GM18858 (cell line): ENCODE results near the gene MAPKAPK5.
"Not testable (repeated sequence)": the region's sequence is repeated elsewhere in the genome, so short reads cannot be mapped to it uniquely, and the experiment has no call there.

Source experiments
- ATAC-seq: cut with Tn5 transposase; IDR thresholded peaks from one replicate; pipeline ENCODE4 v1.9.1; 2021; ENCODE audit not compliant: unreplicated experiment

Gene MAPKAPK5, protein sequence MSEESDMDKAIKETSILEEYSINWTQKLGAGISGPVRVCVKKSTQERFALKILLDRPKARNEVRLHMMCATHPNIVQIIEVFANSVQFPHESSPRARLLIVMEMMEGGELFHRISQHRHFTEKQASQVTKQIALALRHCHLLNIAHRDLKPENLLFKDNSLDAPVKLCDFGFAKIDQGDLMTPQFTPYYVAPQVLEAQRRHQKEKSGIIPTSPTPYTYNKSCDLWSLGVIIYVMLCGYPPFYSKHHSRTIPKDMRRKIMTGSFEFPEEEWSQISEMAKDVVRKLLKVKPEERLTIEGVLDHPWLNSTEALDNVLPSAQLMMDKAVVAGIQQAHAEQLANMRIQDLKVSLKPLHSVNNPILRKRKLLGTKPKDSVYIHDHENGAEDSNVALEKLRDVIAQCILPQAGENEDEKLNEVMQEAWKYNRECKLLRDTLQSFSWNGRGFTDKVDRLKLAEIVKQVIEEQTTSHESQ

DNA sequence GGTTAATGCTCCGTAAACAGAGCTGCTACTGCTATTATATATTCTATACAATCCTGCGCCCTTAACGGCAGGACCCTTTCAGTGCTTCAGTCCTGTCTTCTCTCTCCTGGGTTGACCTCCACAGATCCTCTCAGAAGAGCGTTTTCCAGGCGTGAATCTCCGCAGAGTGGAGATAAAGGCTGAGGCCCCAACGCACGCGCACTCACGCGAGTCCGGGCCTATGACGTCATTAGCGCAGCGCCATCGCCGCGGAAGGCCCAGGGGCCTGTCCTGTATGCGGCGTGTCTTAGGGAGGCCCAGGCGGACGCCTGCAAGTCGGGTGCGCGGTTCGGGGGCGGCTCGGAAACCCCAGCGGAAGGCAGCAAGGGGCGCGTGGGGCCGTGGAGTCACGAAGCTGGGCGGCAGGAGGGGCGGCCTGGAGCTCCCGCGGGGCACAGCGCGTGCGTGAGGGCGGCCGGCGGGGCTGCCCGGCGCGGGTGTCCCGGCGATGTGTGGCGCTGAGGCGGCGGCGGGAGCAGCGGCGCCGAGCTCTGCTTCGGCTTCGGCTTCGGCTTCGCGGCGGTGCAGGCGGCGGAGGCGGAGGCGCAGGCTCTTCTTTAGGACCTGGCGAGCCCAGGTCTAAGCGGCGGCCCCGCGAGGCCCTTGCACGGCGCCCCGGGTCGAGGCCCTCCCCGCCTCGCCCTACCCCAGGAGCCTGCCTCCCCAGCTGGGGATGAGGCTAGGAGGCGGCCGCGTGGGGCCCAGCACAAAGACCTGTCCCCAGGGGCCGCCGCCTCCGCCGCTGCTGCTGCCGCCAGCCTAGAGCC, at the start of gene MAPKAPK5:
TSS of gene MAPKAPK5 (plus strand) at position 479 of the 806 bp plus-strand sequence. CDS start 506 bp downstream, outside the sequence.
- ATAC-seq, result peak; percentile 68

DNA sequence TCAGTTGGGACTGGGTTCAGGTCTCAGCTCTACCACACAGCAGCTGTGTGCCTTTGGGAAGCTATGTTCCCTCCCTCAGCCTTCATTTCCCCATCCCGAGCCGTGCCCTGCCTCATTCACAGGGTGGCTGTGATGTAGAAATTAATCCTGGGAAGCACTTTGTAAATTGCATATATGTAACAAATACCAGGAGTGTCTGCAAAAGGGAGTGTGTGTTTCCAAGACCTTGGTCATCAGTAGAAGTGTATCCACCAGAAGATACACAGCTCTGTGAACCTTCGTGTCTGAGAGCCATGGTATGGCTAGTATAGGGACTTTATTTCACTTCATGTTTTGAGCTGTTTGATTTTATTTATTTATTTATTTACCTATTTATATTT, 49.2 kb upstream of the MAPKAPK5 start:
- no peak for ATAC-seq

DNA sequence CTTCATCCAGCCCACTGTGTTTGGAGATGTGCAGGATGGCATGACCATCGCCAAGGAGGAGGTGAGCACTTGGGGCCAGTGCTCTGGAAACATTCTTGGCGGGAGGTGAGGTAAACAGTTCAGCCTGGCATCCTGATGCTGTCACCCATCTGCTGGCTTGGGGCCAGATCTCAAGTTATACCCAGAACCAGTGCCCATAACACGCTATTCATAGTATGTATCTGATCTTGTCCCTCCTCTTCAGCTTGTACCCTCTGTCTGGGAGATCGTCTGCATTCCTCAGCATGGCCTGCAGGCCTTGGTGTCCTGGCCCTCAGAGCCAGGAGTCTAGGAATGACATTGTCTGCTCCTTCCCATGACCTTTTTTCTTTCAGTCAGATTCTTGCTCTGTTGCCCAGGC, 43.8 kb upstream of the MAPKAPK5 start:
- ATAC-seq, result no peak

DNA sequence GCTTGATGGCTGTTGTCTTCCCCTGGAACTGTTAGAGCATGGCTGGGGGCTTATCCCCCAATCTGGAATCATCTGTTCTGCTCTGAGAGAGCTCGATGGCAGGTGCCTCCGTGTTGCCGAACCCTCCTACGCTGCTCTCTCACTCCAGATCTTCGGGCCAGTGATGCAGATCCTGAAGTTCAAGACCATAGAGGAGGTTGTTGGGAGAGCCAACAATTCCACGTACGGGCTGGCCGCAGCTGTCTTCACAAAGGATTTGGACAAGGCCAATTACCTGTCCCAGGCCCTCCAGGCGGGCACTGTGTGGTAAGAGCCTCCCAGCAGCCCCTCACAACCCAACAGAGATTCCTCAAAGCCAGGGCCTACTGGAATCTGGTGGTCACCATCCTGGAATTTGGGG, 42.3 kb upstream of the MAPKAPK5 start:
- ATAC-seq, result no peak

DNA sequence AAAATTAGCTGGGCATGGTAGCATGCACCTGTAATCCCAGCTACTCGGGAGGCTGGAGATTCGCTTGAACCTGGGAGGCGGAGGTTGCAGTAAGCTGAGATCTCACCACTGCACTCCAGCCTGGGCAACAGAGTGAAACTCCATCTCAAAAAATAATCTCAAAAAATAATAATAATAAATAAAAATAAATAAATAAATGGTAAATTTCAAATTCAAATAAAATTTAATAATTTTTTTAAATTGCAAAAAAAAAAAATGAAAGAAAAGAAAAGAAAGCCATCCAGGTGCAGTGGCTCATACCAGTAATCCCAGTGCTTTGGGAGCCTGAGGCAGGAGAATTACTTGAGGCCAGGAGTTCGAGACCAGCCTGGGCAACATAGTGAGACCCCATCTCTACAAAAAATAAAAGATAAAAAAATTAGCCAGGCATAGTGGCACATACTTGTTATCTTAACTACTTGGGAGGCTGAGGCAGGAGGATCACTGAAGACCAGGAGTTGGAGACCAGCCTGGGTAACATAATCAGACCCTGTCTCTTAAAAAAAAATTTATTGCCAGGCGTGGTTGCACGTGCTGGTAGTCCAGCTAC, 38.9 kb upstream of the MAPKAPK5 start:
- ATAC-seq, result no peak

DNA sequence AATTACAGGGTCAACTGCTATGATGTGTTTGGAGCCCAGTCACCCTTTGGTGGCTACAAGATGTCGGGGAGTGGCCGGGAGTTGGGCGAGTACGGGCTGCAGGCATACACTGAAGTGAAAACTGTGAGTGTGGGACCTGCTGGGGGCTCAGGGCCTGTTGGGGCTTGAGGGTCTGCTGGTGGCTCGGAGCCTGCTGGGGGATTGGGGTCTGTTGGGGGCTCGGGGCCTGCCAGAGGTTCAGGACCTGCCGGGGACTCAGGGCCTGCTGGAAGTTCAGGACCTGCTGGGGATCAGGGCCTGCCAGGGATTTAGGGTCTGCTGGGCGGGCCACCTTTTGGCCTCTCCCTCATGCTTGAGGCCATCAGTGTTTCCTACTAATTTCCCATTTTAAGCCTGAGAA, 38.2 kb upstream of the MAPKAPK5 start:
- no peak for ATAC-seq

DNA sequence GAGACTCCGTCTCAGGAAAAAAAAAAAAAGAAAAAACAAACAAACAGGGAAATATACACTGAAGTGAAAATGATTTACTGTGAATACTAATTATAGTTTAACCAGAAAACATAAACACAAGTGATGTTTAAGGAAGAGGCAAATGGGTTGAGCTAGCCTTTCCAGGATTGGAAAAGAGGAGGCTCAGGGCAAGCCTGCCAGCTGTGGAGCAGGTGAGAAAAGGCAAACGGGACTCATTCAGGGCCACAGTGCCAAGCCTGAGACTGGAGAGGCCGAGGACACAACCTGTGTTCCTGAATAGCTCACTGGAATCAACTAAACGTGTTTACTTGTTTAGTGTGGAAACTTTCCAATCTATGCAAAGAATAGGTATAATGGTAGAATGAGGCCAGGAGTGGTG, 35.7 kb upstream of the MAPKAPK5 start:
- no peak for ATAC-seq

DNA sequence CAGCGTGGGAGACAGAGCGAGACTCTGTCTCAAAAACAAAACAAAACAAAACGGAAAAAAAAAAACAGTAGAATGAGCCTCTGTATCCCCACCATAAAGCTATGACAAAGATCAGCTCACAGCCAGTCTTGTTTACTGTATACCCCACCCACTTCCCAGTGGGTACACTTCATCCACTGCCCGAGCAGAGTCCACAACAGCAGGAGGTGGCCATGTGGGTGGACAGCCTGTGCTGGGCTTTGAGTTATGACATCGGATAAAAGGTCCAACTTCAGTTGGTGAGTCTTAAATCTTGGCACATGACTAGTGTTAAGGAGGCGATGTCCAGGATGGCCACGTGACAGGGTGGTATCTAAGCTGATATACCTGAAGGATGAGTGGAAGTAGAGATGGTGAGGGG, 34.8 kb upstream of the MAPKAPK5 start:
- ATAC-seq, result no peak

DNA sequence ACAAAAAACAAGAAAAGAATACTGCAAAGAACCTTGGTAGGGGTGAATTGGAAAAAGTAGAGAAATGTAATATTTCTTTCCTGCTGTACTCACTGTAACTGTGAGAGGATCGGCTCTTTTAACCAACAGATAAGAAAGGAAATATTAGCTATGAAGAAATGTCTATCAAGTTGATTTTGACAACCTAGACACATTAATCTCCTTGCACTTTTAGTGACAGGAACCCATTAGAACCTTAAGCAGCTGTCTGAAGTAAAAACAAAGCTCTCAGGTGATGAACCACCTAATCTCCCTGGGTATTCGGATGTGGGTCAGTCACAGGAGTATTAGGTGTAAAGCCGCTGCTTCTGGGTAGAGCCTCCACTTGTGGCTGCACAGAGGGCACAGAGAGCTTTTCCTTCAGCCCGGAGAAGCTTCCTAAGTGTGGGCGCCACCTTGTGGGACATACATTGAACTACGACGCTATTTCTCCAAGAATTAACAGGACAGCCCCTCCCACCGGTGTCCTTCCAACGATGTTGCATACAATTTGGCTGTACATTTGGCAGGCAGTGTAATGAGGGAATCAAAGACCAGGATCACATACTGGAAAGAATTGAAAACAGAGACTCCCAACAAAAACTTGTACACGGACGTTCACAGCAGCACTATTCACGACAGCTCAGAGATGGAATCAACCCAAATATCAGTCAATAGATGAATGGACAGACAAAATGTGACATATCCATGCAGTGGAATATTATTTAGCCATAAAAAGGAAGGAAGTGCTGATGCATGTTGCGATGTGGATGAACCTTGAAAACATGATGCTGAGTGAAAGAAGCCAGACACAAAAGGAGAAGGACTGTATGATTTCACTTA, 28.9 kb upstream of the MAPKAPK5 start:
- no peak for ATAC-seq

DNA sequence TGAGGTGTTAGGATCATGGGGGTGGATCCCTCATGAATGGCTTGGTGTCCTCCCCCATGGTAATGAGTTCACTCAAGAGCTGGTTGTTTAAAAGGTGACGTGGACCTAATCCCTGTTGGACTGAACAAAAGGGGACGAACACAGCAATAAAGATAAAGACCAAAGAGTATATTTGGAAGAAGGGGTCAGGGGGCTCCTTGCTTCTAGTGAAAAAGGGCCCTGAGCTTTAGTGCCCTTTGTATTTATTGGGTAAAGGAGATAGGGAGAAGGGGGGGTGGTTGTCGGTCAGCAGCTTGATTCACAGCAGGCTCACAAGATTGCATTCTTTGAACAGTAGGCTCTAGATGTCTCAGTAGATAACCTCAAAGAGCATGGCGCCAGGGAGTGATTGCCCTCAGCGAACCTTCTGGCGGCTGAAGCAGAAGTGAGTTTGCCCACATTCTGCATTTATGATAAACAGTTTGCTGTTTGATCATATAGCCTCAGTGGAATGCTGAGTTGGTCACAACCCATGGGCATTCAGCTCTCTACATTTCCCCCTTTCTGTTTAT, 25.9 kb upstream of the MAPKAPK5 start:
- no peak for ATAC-seq

DNA sequence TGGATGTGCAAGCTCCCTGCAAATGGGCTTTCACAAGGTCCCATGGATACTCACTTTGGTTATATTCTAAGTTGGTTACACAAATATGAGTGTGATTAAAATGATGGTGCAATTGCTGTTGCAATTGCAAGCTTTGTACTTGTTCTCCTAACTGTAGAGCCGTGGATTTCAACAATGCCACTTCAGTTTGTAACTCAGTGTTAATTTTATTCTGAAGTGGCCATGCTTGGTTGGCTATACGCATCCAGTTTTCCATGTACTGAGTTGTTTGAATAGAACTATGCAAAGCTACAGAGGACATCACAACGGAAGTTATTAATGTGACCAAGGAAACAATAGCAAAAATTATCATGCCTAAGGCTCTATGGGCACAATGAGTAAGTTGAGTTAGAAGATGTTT, 25.1 kb upstream of the MAPKAPK5 start:
- not testable (repeated sequence) for ATAC-seq

DNA sequence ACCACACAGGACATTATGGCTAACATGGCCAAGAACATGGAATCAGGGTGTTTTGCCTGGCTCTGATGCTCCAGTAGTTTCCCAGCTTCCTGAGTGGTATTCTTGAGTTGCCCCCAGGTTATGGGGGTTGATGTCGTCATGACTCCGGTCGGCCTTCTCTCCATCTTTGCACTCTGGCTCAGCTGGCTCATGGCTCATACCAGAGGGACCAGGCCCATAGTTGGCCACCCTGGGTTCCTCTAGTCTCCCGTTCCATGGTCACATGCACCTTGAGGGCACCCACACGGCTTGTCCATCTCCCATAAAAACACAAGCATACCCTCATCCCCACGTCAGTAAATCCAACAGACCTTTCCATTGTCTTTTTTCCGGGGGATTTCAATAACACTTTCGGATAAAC, 23.7 kb upstream of the MAPKAPK5 start:
- ATAC-seq, result no peak

DNA sequence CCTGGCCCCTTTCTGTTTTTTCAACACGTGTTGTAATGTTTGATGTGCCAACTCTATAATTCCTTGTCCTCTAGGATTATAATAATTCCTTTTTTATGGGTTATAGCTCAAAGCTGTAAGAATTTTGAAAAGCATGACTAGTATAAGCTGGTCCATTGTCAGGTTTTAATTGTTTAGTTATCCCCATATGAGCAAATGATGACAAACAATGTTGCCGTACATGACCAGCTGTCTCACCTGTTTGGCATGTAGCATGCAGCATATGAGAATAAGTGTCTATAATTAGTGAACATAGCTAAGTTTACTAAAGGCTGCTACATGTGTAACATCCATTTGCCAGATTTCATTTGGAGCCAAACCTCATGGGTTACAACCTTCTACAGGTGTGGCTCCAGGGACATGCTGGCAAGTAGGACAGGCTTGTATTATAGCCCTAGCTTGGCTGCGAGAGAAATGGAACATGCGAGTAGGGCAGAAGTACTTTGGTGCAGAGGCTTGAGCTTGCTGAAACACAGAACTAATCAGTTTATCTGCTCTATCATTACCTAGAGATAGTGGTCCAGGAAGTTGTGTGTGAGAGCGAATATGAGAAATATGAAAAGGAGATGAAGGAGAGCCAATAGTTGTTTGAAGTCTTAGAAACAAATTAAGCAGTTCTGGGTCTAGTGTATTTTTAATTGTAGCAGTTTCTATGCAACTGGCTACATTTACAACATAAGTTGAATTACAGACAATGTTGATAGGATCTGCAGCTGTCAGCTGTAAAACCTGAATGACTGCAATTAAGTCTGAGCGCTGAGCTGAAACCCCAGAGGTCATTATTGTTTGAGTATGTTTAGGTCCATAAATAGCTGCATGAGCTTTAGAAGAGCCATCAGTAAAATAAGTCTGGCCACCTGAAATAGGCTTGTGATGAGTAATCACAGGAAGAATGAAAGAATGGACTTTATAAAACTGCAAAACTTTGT, 22.6 kb upstream of the MAPKAPK5 start:
- no peak for ATAC-seq

DNA sequence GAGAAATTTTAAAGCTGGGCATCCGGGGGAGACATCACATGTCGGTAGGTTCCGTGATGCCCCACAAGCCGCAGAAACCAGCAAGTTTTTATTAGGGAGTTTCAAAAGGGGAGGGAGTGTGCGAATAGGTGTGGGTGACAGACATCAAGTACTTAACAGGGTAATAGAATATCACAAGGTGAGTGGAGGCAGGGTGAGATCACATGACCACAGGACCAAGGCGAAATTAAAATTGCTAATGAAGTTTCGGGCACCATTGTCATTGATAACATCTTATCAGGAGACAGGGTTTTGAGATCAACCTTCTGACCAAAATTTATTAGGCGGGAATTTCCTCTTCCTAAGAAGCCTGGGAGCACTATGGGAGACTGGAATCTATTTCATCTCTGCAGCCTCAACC, 21.2 kb upstream of the MAPKAPK5 start:
- not testable (repeated sequence) for ATAC-seq

DNA sequence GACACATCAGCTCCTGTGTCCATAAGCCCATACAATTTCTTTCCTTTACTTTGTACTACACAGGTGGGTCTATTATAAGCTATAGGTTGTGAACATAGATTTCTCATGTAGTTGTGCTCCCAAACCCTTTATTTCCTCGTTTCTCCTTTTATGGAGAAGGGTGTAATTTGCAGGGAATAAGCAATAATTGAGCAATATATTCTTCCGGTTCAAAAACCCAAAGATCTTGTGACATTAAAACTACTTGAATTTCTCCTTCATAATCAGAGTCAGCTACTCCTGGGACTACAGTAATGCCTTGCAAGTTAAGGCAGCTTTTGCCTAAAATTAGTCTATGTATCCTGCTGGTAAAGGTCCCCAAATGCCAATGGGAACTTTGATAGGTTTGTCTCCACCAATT, 19.1 kb upstream of the MAPKAPK5 start:
- ATAC-seq, result no peak

DNA sequence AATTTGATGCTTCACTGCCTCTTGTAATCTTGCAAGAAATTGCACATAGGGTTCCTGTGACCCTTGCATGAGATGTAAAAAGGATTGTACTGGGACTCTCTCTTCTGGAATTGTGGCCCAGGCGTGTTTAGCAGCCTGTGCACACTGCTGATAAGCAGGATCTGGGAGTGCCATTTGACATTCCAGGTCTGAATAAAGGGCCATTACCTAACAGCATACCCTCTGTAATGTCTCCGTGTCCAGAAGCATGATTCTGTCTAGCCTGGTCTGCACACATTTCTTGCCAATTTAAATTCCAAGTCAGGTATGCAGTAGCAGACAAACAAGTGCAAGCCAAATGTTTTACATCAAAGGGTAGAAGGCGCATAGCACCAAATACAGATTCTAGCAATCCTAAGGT, 18.1 kb upstream of the MAPKAPK5 start:
- ATAC-seq, result no peak

DNA sequence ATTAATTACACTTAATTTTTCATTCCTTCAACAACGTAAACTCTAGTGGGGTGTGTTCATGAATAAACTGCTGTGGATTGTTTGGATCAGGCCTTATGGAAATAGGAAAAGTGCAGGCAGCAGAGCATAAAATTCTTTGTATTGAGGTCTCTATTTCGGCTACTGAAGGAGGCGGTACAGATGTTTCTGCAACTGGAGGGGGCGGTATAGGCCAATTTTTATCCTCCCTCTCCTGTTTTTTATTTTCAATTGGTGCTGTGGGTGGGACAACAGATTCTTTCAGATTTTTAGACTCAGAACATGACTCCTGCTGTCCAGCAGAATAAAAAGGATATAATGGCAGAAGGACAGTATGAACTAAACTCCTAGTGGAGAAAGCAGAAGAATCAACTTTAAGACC, 17.7 kb upstream of the MAPKAPK5 start:
- not testable (repeated sequence) for ATAC-seq

DNA sequence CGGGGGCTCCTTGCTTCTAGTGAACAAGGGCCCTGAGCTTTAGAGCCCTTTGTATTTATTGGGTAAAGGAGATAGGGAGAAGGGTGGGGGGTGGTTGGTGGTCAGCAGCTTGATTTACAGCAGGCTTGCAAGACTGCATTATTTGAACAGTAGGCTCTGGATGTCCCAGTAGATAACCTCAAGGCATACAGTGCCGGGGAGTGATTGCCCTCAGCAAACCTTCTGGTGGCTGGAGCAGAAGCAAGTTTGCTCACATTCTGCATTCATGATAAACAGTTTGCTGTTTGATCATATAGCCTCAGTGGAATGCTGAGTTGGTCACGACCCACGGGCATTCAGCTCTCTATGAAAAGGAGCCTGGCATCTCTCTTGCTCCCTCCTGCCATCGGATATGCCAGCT, 16.5 kb upstream of the MAPKAPK5 start:
- ATAC-seq, result no peak

DNA sequence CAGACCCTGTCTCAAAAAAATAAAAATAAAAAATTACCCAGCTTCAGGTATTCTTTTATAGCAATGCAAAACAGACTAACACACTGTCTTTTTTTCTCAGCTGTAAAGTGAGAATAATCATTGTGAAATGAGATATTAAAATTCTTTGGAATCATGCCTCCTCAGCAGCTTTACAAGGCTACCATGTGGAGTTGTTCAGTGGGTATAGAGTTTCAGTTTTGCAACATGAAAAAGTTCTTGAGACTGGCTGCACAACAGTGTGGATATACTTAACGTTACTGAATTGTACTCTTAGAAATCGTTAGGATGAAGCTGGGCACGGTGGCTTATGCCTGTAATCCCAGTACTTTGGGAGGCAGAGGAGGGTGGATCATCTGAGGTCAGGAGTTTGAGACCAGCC, 15.7 kb upstream of the MAPKAPK5 start:
- no peak for ATAC-seq
